ENCODE results near the gene BSCL2. TPM values are rescaled to one million over a fixed set of nuclear protein-coding genes. Genes with fewer than 3 reads are reported as not detected.
A peak's percentile ranks its signal among the peaks of the same experiment; 100 is the strongest.

BSCL2 gene
- total and polyA plus RNA-seq, 2 of the 13 experiments (the other 11 are each of a cell fraction or from before 2014, with no cell fraction given) = 19.5 to 21.1 TPM

DNA sequence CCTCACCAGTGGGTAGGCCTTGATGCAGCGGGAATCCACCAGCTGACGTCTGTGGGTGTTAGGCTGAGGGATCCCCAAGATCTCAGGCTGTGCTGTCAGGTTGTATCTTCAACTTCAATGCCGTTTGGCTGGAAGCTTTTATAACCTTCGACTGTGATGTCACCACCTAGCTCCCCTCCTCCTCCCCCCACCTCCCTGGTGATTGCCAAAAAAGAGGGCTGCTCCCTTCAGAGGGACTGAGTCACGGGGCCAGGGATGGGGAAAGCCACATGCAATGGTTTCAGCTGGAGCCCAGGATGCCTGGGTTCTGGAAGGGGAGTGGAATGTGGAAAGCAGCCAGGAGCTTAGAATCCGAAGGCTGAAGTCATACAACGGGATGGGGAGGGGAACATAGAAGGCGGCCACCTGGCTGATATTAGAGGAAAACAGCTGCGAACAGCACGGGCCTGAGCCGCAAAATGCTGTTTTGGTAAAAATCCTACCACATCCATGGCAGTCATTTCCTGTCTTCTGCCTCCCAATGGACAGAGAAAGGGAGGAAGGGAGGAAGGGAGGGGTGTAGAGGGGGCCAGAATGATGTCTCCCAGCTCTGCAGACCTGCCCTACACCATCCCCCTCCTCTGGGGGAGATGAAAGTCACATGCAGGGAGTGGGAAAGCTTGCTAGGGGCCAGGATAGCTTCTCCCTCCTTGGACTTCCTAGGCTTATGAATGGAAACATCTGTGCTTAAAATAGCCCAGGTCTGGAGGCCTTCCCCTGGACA lies 17.6 kb downstream of the BSCL2 start, which contains the start of gene LRRN4CL:
Gene LRRN4CL (minus strand): TSS at position 110 of the 763 bp plus-strand sequence. CDS start 1,022 bp downstream, outside the sequence.
- POLR2A ChIA-PET = interaction anchor here (0.8 to 1.3 kb wide), 4 partner anchors 9 to 152 kb away, joined by 3 to 6 read pairs (median 4); partner anchors contain the start of genes TUT1 and UQCC3
- TF ChIP-seq ZNF34 (CRISPR knock-in tag; IDR thresholded peaks at IDR 0.05; ENCODE audit: borderline replicate concordance) = no peak
- TF ChIP-seq RFX5 (IDR thresholded peaks at IDR 0.05; ENCODE audit: low read depth, low read length) = no peak
- TF ChIP-seq KAT8 (CRISPR knock-in tag; IDR thresholded peaks at IDR 0.05) = no peak
- TF ChIP-seq, protein P1, sequence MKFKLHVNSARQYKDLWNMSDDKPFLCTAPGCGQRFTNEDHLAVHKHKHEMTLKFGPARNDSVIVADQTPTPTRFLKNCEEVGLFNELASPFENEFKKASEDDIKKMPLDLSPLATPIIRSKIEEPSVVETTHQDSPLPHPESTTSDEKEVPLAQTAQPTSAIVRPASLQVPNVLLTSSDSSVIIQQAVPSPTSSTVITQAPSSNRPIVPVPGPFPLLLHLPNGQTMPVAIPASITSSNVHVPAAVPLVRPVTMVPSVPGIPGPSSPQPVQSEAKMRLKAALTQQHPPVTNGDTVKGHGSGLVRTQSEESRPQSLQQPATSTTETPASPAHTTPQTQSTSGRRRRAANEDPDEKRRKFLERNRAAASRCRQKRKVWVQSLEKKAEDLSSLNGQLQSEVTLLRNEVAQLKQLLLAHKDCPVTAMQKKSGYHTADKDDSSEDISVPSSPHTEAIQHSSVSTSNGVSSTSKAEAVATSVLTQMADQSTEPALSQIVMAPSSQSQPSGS (CRISPR knock-in tag; IDR thresholded peaks at IDR 0.05) = no peak
- TF ChIP-seq KDM4B (CRISPR knock-in tag; IDR thresholded peaks at IDR 0.05) = no peak
- no peak for TF ChIP-seq ZBTB1 (CRISPR knock-in tag; IDR thresholded peaks at IDR 0.05; ENCODE audit: borderline replicate concordance)
- TF ChIP-seq TAF15 (IDR thresholded peaks at IDR 0.05; ENCODE audit: low read depth, low read length, poor library complexity, severe bottlenecking) = no peak
- no peak for TF ChIP-seq ZNF780A (CRISPR knock-in tag; IDR thresholded peaks at IDR 0.05)
- TF ChIP-seq XRCC5 (optimal IDR thresholded peaks at IDR 0.05; ENCODE audit: low read length) = no peak
- peak; percentile 43 for TF ChIP-seq POLR2G (IDR thresholded peaks at IDR 0.05; ENCODE audit: low read depth, low read length)
- no peak for TF ChIP-seq JUND (CRISPR knock-in tag; IDR thresholded peaks at IDR 0.05)
- TF ChIP-seq KAT2B (IDR thresholded peaks at IDR 0.05; ENCODE audit: borderline replicate concordance, low read depth, low read length) = no peak
- TF ChIP-seq ZNF615 (CRISPR knock-in tag; IDR thresholded peaks at IDR 0.05; ENCODE audit: borderline replicate concordance) = no peak
- TF ChIP-seq POLR2A (IDR thresholded peaks at IDR 0.05; ENCODE audit: insufficient read depth in 1 of 2, low read depth in 2 of 2, low read length in 2 of 2) = 0 out of 4 replicates have a peak, but pooled peaks of 1 of the 2 experiments have one; percentile 18
- no peak for TF ChIP-seq HOXD1 (CRISPR knock-in tag; IDR thresholded peaks at IDR 0.05)
- peak; percentile 46; the same call in 1 of the 2 replicates for TF ChIP-seq SSRP1 (CRISPR knock-in tag; IDR thresholded peaks at IDR 0.05)
- no peak for TF ChIP-seq THAP11 (CRISPR knock-in tag; IDR thresholded peaks at IDR 0.05)
- no peak for TF ChIP-seq ARHGAP35 (CRISPR knock-in tag; IDR thresholded peaks at IDR 0.05; ENCODE audit: borderline replicate concordance)
- TF ChIP-seq CENPX (CRISPR knock-in tag; IDR thresholded peaks at IDR 0.05) = no peak
- TF ChIP-seq POLR2AphosphoS5 (IDR thresholded peaks at IDR 0.05; ENCODE audit: low read depth, low read length) = peak; percentile 33; the same call in 1 of the 2 replicates
- TF ChIP-seq DNMT1 (CRISPR knock-in tag; IDR thresholded peaks at IDR 0.05) = no peak
- TF ChIP-seq SRSF1 (optimal IDR thresholded peaks at IDR 0.05; ENCODE audit: low read depth, low read length) = no peak
- TF ChIP-seq, protein P2, sequence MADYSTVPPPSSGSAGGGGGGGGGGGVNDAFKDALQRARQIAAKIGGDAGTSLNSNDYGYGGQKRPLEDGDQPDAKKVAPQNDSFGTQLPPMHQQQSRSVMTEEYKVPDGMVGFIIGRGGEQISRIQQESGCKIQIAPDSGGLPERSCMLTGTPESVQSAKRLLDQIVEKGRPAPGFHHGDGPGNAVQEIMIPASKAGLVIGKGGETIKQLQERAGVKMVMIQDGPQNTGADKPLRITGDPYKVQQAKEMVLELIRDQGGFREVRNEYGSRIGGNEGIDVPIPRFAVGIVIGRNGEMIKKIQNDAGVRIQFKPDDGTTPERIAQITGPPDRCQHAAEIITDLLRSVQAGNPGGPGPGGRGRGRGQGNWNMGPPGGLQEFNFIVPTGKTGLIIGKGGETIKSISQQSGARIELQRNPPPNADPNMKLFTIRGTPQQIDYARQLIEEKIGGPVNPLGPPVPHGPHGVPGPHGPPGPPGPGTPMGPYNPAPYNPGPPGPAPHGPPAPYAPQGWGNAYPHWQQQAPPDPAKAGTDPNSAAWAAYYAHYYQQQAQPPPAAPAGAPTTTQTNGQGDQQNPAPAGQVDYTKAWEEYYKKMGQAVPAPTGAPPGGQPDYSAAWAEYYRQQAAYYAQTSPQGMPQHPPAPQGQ (CRISPR knock-in tag; IDR thresholded peaks at IDR 0.05; ENCODE audit: borderline replicate concordance) = no peak
- CTCF ChIA-PET (ENCODE audit: low intra/inter-chr PET ratio, low total read pairs) = no interaction called here
- Histone ChIP-seq H3K27me3 (ENCODE audit: control insufficient read depth in 1 of 2, insufficient read depth in 2 of 2, low read length in 2 of 2) (no peaks in the 10 kb centered on the region), H3K27ac (ENCODE audit: extremely low read length, insufficient read depth, low read length) (no peak within 1 kb of the TSS), H2AFZ (ENCODE audit: low read length) (no peak within 1 kb of the TSS), H3K36me3 (replicated peaks in 1 of 2; ENCODE audit: control insufficient read depth in 1 of 2, insufficient read depth in 2 of 2, low read length in 2 of 2) (peaks cover 17 to 37% of the 10 kb centered on the region in 2 experiments), H4K20me1 (ENCODE audit: insufficient read depth, low read length) (no peaks in the 10 kb centered on the region), H3K79me2 (ENCODE audit: insufficient read depth, low read length) (no peaks in the 10 kb centered on the region), H3K4me1 (ENCODE audit: insufficient read depth, low read length) (no peaks in the 10 kb centered on the region), H3K9me3 (ENCODE audit: low read length) (no peaks in the 10 kb centered on the region), H3K4me2 (ENCODE audit: low read depth, low read length) (no peak within 1 kb of the TSS), H3K4me3 (replicated peaks in 1 of 3; ENCODE audit: insufficient read depth in 1 of 3, low read depth in 2 of 3, low read length in 3 of 3) (no peak within 1 kb of the TSS), H3K9ac (ENCODE audit: insufficient read depth, low read depth, low read length) (no peak within 1 kb of the TSS)
- DNase-seq (ENCODE audit: low spot score) = no peak
- intact Hi-C loops (cut with micrococcal nuclease; ENCODE audit: unreplicated experiment) (no loop called here), in situ Hi-C loops (cut with HindIII; ENCODE audit: extremely low pct_ligation_motif_present, low pct_unique_long_range_greater_than_20kb) (no loop called here)
- 92% methylated on average over 11 of the region's 11 CpGs for WGBS (ENCODE audit: low lambda C conversion rate)
- BruUV-seq (replicated peaks) = TSS peak; percentile 56
- ATAC-seq = peak; percentile 13; the same call in 1 of the 3 replicates
- no peak for FAIRE-seq

Data from HepG2 (cell line).